H1 (cell line): ENCODE results near the gene VEGFD.

Source experiments
- BACH1 ChIP-seq: IDR thresholded peaks from 2 replicates; pipeline ENCODE4 v1.6.1; 2012; ENCODE audit warnings: low read length, improper control_type of control experiment
- POLR2A ChIP-seq, 2 experiments: IDR thresholded peaks; 1 replicate in 1 of 2; 2 replicates in 1 of 2; pipeline ENCODE4 v1.6.1; 2011; ENCODE audit warnings: low read depth in 2 of 2, low read length in 2 of 2, mild to moderate bottlenecking in 2 of 2; ENCODE audit errors: control extremely low read depth in 1 of 2
- TBP ChIP-seq: IDR thresholded peaks from 2 replicates; pipeline ENCODE4 v1.6.1; 2011; ENCODE audit warnings: low read depth, low read length, improper control_type of control experiment
- TF ChIP-seq, protein P1 (sequence below), 3 experiments: IDR thresholded peaks; 1 replicate in 2 of 3; 2 replicates in 1 of 3; pipeline versions ENCODE4 v1.5.1 to v1.6.1; 2011; ENCODE audit warnings: low read length in 3 of 3, mild to moderate bottlenecking in 3 of 3, inconsistent platforms in 2 of 3, low read depth in 1 of 3, moderate library complexity in 1 of 3; ENCODE audit not compliant: insufficient read depth in 1 of 3; ENCODE audit errors: control extremely low read depth in 1 of 3

DNA sequence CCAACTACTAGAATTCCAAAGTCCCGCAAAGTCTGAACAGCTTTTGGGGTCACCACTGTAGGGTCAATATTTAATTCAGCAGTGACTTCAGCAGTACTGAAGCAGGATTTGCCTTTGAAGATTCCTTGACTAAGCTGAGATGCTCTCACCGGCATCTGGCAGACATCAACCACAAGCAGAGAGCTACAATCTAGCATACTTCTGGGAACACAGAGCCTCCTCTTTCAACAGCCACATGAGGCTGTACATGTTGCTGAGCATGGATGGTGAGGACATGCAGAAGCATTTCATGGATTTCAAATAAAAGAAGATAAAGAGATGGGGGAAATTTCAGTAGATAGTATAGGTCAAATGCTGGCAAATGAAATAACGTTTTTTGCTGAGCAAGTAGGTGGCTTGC, 62.1 kb downstream of the VEGFD start:
- TF ChIP-seq TBP (no peak), POLR2A (IDR thresholded peaks at IDR 0.05; ENCODE audit: control extremely low read depth in 1 of 2, low read depth in 2 of 2, low read length in 2 of 2) (no peak), BACH1 (no peak)
- TF ChIP-seq, protein P1, sequence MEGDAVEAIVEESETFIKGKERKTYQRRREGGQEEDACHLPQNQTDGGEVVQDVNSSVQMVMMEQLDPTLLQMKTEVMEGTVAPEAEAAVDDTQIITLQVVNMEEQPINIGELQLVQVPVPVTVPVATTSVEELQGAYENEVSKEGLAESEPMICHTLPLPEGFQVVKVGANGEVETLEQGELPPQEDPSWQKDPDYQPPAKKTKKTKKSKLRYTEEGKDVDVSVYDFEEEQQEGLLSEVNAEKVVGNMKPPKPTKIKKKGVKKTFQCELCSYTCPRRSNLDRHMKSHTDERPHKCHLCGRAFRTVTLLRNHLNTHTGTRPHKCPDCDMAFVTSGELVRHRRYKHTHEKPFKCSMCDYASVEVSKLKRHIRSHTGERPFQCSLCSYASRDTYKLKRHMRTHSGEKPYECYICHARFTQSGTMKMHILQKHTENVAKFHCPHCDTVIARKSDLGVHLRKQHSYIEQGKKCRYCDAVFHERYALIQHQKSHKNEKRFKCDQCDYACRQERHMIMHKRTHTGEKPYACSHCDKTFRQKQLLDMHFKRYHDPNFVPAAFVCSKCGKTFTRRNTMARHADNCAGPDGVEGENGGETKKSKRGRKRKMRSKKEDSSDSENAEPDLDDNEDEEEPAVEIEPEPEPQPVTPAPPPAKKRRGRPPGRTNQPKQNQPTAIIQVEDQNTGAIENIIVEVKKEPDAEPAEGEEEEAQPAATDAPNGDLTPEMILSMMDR (IDR thresholded peaks at IDR 0.05; ENCODE audit: control extremely low read depth in 1 of 3, insufficient read depth in 1 of 3, low read depth in 1 of 3, low read length in 3 of 3) = no peak
